Activated T-cell treated with anti-CD3 and anti-CD28 coated beads, Interleukin-2, amount 50 U/mL, for 24 hours (primary cell): ENCODE data around the gene BTN3A1.
"Not testable (repeated sequence)": the region's sequence is repeated elsewhere in the genome, so short reads cannot be mapped to it uniquely, and the experiment has no call there.

Experiments
- DNase-seq: peaks from one replicate; pipeline ENCODE4 v3.0.0-alpha.2; 2020
- H3K27ac Mint-ChIP-seq: 2 replicates; pipeline ENCODE4 v1.8.0; 2020; ENCODE audit warnings: mild to moderate bottlenecking, mixed read lengths
- H3K27me3 Mint-ChIP-seq: 2 replicates; pipeline ENCODE4 v1.8.0; 2020; ENCODE audit warnings: mixed read lengths
- H3K36me3 Mint-ChIP-seq: 2 replicates; pipeline ENCODE4 v1.8.0; 2020; ENCODE audit warnings: low read depth, mixed read lengths
- H3K4me1 Mint-ChIP-seq: 2 replicates; pipeline ENCODE4 v1.8.0; 2020; ENCODE audit warnings: low read depth, mixed read lengths
- H3K4me3 Mint-ChIP-seq: 2 replicates; pipeline ENCODE4 v1.8.0; 2020; ENCODE audit warnings: mild to moderate bottlenecking, moderate library complexity, mixed read lengths
- H3K9me3 Mint-ChIP-seq: 2 replicates; pipeline ENCODE4 v1.8.0; 2020; ENCODE audit warnings: mixed read lengths

BTN3A1 gene

GRCh38 chr6:26367114-26367513 lies 35.0 kb upstream of the BTN3A1 start:
- no peaks in the 10 kb centered on the region for H3K9me3 Mint-ChIP-seq
- H3K4me3 Mint-ChIP-seq, result no peak overlapping the region
- H3K27me3 Mint-ChIP-seq, result no peaks in the 10 kb centered on the region
- peak overlapping the region; percentile 54 for H3K27ac Mint-ChIP-seq
- DNase-seq, result no peak
- H3K36me3 Mint-ChIP-seq, result peaks cover 37% of the 10 kb centered on the region
- peaks cover 56% of the 10 kb centered on the region for H3K4me1 Mint-ChIP-seq

GRCh38 chr6:26371813-26372212 lies 30.3 kb upstream of the BTN3A1 start:
- not testable (repeated sequence) for DNase-seq
- peaks cover 82% of the 10 kb centered on the region for H3K36me3 Mint-ChIP-seq

GRCh38 chr6:26372308-26373144 lies 29.5 kb upstream of the BTN3A1 start:
- Mint-ChIP-seq H3K36me3 (peaks cover 85% of the 10 kb centered on the region), H3K27me3 (no peaks in the 10 kb centered on the region), H3K4me3 (no peak overlapping the region), H3K9me3 (no peaks in the 10 kb centered on the region), H3K4me1 (peaks cover 59% of the 10 kb centered on the region), H3K27ac (peak overlapping the region; percentile 86)
- DNase-seq, result no peak

More at GRCh38 chr6:26371813-26372212, 30.3 kb upstream of the BTN3A1 start:
- Mint-ChIP-seq H3K4me1 (peaks cover 65% of the 10 kb centered on the region), H3K27ac (peak overlapping the region; percentile 73)
- not testable (repeated sequence) for H3K9me3 Mint-ChIP-seq, H3K27me3 Mint-ChIP-seq, H3K4me3 Mint-ChIP-seq

DNA sequence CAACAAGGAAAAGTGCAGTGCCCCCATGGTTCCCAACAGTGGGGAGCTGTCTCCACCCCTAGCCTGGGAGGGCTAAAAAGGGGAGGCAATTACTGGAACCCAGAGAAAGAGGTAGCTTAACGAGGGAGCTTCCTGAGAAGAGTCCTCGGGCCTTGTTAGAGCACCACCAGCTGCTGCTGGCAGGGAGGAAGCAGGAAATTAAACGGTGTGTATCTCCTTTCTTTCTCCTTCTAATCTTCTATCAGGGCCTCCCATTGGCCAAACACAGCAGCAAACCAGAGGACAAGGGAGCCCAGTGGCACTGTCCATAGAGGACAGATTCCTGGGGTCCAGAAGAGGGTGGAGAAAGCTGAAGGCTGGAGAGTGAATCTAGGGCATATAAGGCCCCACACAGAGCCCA lies 26.8 kb upstream of the BTN3A1 start:
- no peaks in the 10 kb centered on the region for H3K27me3 Mint-ChIP-seq
- no peak for DNase-seq
- H3K4me1 Mint-ChIP-seq, result peaks cover 45% of the 10 kb centered on the region
- H3K27ac Mint-ChIP-seq, result peak overlapping the region; percentile 86
- no peaks in the 10 kb centered on the region for H3K9me3 Mint-ChIP-seq
- H3K4me3 Mint-ChIP-seq, result no peak overlapping the region
- peaks cover 65% of the 10 kb centered on the region for H3K36me3 Mint-ChIP-seq

DNA sequence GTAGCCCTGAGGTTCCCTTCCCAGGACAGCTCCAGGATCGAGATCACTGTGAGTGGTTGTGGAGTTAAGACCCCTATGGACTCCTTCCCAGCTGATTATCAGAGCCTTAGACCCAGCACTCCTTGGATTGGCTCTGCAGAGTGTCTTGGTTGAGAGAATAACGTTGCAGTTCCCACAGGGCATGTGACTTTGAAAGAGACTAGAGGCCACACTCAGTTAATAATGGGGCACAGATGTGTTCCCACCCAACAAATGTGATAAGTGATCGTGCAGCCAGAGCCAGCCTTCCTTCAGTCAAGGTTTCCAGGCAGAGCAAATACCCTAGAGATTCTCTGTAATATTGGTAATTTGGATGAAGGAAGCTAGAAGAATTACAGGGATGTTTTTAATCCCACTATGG lies 24.4 kb upstream of the BTN3A1 start:
- Mint-ChIP-seq H3K4me1 (peaks cover 44% of the 10 kb centered on the region), H3K9me3 (no peaks in the 10 kb centered on the region), H3K27ac (no peak overlapping the region), H3K36me3 (peaks cover 48% of the 10 kb centered on the region), H3K27me3 (no peaks in the 10 kb centered on the region), H3K4me3 (no peak overlapping the region)
- DNase-seq, result no peak

DNA sequence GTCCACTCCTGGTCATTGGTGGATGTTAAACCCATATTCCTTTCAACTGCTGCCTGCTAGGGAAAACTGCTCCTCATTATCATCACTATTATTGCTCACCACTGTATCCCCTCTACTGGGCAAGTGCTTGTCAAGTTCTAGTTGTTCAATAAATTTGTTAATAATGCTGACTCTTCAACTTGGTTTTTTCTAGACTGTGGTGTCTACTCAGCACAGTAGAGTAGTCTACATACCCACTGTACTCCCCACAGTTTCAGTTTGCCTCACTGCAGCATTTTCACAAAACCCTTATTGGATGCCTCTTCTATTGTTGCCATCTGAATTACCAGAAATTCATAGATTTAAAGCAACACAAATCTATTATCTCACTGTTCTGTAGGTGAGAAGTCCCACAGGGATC lies 23.9 kb upstream of the BTN3A1 start:
- H3K4me3 Mint-ChIP-seq, H3K27ac Mint-ChIP-seq, H3K9me3 Mint-ChIP-seq, DNase-seq, H3K27me3 Mint-ChIP-seq: not testable (repeated sequence)
- H3K4me1 Mint-ChIP-seq, result peaks cover 45% of the 10 kb centered on the region
- H3K36me3 Mint-ChIP-seq, result peaks cover 45% of the 10 kb centered on the region

GRCh38 chr6:26379292-26379691 lies 22.8 kb upstream of the BTN3A1 start:
- no peak overlapping the region for H3K4me3 Mint-ChIP-seq
- DNase-seq, result no peak
- peaks cover 34% of the 10 kb centered on the region for H3K36me3 Mint-ChIP-seq
- no peak overlapping the region for H3K27ac Mint-ChIP-seq
- peaks cover 41% of the 10 kb centered on the region for H3K4me1 Mint-ChIP-seq
- no peaks in the 10 kb centered on the region for H3K9me3 Mint-ChIP-seq
- no peaks in the 10 kb centered on the region for H3K27me3 Mint-ChIP-seq

GRCh38 chr6:26379740-26380139 lies 22.3 kb upstream of the BTN3A1 start:
- Mint-ChIP-seq H3K36me3 (peaks cover 32% of the 10 kb centered on the region), H3K27ac (no peak overlapping the region), H3K4me3 (no peak overlapping the region), H3K9me3 (no peaks in the 10 kb centered on the region), H3K4me1 (peaks cover 37% of the 10 kb centered on the region), H3K27me3 (no peaks in the 10 kb centered on the region)
- DNase-seq, result no peak

- Mint-ChIP-seq H3K27me3 (no peaks in the 10 kb centered on the region), H3K4me3 (no peak overlapping the region), H3K27ac (no peak overlapping the region), H3K9me3 (no peaks in the 10 kb centered on the region), H3K4me1 (peaks cover 36% of the 10 kb centered on the region), H3K36me3 (peaks cover 30% of the 10 kb centered on the region)
- DNase-seq, result no peak
Measured at GRCh38 chr6:26380256-26380655, 21.8 kb upstream of the BTN3A1 start.

- H3K27ac Mint-ChIP-seq, result peak overlapping the region; percentile 24
Measured at GRCh38 chr6:26382121-26382520, 20.0 kb upstream of the BTN3A1 start.

DNA sequence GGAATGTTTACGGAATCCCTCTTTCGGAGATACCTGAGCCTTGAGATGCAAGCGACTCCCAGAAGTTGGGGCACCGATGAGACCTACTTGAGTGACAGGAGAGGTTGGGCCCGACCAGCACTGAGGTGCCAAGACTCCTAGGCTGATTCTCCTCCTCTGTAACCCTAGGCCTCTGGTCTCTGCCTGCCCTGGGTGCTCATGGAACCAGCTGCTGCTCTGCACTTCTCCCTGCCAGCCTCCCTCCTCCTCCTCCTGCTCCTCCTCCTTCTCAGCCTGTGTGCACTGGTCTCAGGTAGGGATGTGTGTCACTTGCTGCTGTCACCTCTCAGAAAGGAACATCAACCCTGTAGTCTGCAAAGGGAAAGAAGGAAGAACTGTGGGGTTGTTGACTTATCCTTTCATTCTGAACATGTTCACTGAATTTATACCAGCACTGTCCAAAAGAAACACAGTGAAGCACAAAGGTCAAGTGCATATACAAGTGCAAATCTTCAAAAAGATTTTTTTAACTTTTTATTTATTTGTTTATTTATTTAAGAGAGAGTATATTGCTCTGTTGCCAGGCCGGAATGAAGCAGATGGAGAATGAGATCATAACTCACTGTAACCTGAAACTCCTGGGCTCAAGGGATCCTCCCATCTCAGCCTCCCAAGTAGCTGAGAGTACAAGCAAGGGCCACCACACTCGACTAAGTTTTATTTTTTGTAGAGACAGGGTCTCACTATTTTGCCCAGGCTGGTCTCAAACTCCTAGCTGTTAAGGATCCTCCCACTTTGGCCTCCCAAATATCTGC lies 18.3 kb upstream of the BTN3A1 start:
- Mint-ChIP-seq H3K36me3 (peaks cover 18% of the 10 kb centered on the region), H3K9me3 (no peaks in the 10 kb centered on the region), H3K4me1 (peaks cover 26% of the 10 kb centered on the region), H3K4me3 (peak overlapping the region; percentile 96), H3K27me3 (no peaks in the 10 kb centered on the region), H3K27ac (peak overlapping the region; percentile 98)
- peak; percentile 49 for DNase-seq

More at GRCh38 chr6:26382121-26382520, 20.0 kb upstream of the BTN3A1 start:
- peaks cover 13% of the 10 kb centered on the region for H3K36me3 Mint-ChIP-seq
- H3K4me1 Mint-ChIP-seq, result peaks cover 33% of the 10 kb centered on the region
- peak overlapping the region; percentile 96 for H3K4me3 Mint-ChIP-seq
- H3K9me3 Mint-ChIP-seq, result no peaks in the 10 kb centered on the region
- no peak for DNase-seq
- no peaks in the 10 kb centered on the region for H3K27me3 Mint-ChIP-seq

DNA sequence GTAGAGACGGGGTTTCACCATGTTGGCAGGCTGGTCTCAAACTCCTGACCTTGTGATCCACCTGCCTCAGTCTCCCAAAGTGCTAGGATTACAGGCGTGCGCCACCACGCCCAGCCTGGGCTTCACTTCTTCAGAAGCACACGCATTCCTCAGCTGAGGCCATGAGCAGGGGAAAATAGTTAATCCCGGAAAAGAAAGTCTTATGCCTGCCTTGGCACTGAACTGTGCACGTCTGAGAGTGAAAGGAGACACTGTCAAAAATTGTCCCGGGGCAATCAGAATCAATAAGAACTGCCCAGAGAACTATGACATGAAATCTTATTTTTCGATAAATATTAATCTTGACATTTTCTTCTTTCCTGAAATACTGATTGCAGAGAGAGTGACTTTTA lies 16.3 kb upstream of the BTN3A1 start:
- no peaks in the 10 kb centered on the region for H3K9me3 Mint-ChIP-seq
- no peak overlapping the region for H3K27ac Mint-ChIP-seq
- no peak overlapping the region for H3K4me3 Mint-ChIP-seq
- peaks cover 33% of the 10 kb centered on the region for H3K36me3 Mint-ChIP-seq
- no peaks in the 10 kb centered on the region for H3K27me3 Mint-ChIP-seq
- no peak for DNase-seq
- peaks cover 29% of the 10 kb centered on the region for H3K4me1 Mint-ChIP-seq

DNA sequence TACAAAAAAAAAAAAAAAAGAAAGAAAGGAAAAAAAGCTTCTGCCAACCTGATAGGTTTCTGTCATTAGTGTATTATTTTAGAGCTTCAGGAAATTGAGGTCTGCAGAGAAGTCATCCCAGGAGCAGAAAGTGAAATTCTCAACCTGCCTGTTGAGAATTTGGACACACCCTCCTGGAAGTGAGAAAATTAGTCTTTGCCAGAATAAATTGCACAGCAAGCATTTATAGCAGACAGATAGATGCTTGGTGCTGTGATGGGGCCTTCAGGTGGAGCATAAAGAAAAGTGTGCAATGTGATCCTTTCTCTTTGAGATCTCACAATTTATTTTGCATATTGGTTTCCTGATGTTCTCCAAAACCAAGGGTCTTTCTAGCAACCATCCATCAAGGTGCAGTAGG lies 14.5 kb upstream of the BTN3A1 start:
- DNase-seq, result no peak
- H3K9me3 Mint-ChIP-seq, result no peaks in the 10 kb centered on the region
- peaks cover 17% of the 10 kb centered on the region for H3K4me1 Mint-ChIP-seq
- H3K27me3 Mint-ChIP-seq, result no peaks in the 10 kb centered on the region
- no peak overlapping the region for H3K27ac Mint-ChIP-seq
- no peak overlapping the region for H3K4me3 Mint-ChIP-seq
- H3K36me3 Mint-ChIP-seq, result peaks cover 49% of the 10 kb centered on the region

GRCh38 chr6:26388014-26388413 lies 14.1 kb upstream of the BTN3A1 start:
- no peaks in the 10 kb centered on the region for H3K9me3 Mint-ChIP-seq
- H3K27ac Mint-ChIP-seq, result no peak overlapping the region
- no peak overlapping the region for H3K4me3 Mint-ChIP-seq
- peaks cover 13% of the 10 kb centered on the region for H3K4me1 Mint-ChIP-seq
- no peaks in the 10 kb centered on the region for H3K27me3 Mint-ChIP-seq
- no peak for DNase-seq
- peaks cover 51% of the 10 kb centered on the region for H3K36me3 Mint-ChIP-seq

GRCh38 chr6:26388441-26388840 lies 13.6 kb upstream of the BTN3A1 start:
- no peaks in the 10 kb centered on the region for H3K27me3 Mint-ChIP-seq
- no peak overlapping the region for H3K27ac Mint-ChIP-seq
- no peak for DNase-seq
- H3K4me1 Mint-ChIP-seq, result peaks cover 12% of the 10 kb centered on the region
- H3K9me3 Mint-ChIP-seq, result no peaks in the 10 kb centered on the region
- peaks cover 51% of the 10 kb centered on the region for H3K36me3 Mint-ChIP-seq
- no peak overlapping the region for H3K4me3 Mint-ChIP-seq
